GM21526 (cell line): ENCODE measurements around the gene NPSR1.

Experiments
- ATAC-seq: cut with Tn5 transposase; IDR thresholded peaks from one replicate; pipeline ENCODE4 v1.9.1; 2021; ENCODE audit warnings: moderate library complexity; ENCODE audit not compliant: unreplicated experiment, low FRiP score

The NPSR1 gene

DNA sequence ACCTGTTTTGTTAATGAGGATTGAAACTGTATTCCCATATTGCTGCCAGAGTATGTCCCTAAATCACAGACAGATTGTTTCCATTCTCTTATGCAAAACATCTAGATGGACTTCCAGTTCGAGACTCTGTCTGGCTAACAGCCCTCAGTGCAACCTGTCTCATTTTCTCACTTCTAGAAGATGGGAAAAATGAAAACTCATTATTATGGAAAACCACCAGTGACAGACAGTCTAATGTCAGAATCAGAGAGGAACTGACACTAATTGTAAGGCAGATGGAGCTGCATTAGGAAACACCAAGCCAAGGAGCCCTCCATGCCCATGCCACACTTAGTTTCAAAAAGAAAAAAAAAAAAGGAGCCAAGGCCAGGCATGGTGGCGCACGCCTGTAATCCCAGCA is 61.6 kb downstream of the NPSR1 start:
- ATAC-seq = no peak

DNA sequence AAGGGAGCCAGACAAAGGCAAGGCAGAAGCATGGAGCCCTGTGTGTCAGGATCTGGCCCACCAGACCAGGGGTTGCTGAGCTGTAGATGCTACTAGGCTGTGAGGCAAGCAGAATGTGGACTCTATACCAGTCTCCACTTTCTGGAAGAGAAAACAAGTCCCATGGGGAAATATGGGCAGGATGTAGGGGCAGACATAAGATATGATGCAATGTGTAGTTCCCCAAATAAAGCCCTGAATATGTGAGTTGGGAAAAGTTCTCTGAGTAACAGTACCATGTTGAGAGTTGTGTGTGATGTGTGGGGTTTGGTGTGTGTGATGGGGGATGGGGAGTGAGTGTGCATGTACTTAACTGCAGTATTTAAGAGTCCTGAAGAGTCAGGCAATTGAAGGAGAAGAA is 62.3 kb downstream of the NPSR1 start:
- ATAC-seq = no peak

DNA sequence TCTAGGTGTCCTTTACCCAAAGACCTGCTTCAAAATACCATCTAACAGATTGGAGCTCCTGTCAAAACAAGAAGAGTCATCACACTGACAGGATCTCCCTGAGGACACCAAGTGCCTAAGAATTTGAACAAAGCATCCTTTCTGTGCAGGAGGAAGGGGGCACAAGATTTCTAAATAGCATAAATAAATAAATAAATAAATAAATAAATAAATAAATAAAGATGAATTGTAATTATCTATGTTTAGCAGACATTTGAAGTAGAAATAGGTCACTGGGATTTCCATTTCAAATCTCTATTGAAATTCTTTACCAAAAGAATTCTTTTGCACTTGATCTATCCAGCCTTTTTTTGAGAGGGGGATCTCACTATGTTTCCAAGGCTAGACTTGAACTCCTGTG is 65.3 kb downstream of the NPSR1 start:
- no peak for ATAC-seq

DNA sequence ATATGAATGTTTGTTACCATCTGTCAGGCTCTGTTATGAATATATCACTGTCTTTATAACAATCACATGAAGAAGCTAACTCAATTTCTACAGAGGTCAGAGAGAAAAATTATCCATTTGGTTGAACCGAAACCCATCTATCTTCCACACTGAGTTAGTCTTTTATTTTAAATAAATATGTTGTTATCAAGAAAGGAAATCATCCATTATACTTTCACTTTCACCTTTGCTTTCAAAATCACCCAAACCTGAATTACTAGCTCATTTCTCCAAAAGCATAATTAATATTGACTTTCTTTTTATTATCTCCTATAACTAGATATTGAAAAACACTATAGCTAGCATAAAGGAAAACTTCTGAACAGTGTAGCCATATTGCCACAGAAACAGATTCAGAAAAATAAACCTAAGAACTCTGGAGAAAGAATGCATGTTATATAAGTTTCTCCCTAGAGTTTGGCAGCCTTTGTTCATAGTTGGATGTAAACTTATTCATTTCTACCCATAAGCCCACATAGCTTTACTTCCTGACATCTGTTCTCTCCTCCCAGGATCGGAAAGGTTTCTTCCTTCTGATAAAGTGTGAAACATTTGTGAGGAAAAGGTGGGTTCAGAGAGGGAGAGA is 66.0 kb downstream of the NPSR1 start:
- ATAC-seq = no peak

DNA sequence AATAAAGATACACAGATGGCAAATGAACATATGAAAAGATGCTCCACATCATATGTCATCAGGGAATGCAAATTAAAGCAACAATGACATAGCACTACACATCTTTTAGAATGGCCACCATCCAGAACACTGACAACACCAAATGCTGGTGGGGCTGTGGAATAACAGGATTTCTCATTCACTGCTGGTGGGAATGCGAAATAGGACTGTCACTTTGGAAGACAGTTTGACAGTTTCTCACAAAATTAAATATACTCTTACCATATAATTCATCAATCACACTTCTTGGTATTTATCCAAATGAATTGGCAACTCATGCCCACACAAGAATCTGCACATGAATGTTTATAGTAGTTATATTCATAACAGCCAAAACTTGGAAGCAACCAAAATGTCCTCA is 68.2 kb downstream of the NPSR1 start:
- no peak for ATAC-seq

DNA sequence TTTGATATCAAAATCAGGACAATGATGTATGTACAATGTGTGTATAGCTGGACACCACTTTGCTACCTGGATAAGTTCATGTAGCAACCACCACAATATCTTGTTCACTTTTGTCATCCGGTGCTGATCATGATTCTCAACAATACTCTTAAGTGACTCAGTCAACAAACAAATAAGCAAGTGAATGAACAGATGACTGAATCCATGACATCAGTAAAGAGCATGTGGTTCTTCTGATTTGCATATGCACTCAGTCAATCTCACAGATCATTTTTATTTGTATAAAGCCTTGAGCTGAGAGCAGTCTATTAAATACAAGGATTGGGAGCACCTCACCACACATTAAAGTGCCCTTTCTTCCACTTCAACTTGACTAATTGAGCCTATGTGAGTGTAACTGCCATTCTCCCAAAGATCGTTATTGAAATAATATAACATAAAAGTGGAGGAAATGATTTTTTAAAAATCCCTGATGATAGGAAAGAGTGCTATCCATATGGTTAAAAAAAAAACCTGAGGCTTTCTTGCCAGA is 69.5 kb downstream of the NPSR1 start:
- ATAC-seq = no peak

DNA sequence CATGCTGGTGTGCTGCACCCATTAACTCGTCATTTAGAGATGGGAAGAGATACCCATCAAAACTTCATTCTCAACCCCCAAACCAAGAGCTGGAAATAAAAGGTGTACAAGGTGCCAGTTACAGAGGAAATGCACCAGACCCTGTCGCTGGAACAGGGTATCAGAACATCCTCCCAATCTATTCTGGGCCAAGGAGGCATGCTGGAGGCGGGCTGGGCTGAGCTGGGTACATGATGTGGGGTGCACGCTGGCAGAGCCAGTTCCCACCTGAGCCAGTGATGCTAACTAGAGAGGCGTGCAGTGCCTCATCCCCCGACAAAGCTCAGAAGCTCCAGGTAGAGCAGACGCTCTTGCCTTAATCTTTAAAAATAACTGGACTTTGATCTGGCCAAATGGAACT is 70.1 kb downstream of the NPSR1 start:
- no peak for ATAC-seq

DNA sequence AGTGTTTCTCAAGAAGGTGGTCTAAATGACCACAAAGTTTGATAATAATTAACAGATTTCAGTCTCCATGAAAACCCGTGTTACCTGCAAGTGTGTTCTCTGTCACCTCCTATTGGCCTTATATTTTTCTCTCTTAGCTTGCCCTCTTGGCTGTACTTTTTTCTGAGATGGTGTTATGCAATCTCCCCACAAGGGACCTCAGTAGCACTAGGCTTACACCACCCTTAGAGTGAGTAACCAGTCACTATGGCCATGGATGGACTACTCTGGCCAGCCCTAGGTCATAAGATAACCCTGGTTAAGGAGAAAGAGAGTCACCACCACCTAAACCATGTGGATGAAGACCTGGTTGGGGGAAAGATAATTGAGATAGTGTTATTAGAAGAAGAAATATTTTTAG is 76.8 kb downstream of the NPSR1 start:
- ATAC-seq = no peak

DNA sequence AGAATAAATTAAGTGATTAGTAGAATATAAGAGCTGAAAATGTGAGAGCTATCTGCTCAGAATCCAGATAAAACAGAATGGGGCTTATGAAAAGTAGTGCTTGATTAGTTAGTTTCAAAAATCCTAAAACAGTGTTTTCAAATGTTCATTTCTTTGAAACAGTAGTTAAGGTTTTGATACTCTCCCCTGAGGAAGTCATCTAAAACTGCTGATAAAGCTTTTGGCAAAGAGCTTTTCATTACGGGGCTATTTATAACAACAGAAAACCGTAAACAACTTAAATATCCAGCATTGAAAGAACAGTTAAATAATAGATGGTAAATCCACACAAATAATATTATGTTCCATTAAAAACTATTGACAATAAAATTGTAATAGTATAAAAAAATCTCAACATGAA is 77.5 kb downstream of the NPSR1 start:
- no peak for ATAC-seq

DNA sequence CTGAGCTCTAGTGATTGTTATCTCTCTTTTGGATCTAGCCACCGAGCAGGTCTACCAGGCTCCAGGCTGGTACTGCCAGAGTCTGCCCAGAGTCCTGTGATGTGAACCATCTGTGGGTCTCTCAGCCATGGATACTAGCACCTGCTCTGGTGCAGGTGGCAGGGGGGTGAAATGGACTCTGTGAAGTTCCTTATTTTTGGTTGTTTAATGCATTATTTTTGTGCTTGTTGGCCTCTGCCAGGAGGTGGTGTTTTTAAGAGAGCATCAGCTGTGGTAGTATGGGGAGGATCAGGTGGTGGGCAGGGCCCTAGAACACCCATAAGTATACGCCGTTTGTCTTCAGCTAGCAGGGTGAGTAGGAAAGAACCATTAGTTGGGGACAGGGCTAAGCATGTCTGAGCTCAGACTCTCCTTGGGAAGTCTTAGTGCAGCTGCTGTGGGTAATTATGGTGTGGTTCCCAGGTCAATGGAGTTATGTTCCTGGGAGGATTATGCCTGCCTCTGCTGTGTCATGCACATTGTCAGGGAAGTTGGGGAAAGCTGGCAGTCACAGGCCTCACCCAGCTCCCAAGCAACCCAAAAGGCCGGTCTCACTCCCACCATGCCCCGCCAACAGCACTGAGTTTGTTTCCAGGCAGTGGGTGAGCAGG is 81.8 kb downstream of the NPSR1 start:
- no peak for ATAC-seq

DNA sequence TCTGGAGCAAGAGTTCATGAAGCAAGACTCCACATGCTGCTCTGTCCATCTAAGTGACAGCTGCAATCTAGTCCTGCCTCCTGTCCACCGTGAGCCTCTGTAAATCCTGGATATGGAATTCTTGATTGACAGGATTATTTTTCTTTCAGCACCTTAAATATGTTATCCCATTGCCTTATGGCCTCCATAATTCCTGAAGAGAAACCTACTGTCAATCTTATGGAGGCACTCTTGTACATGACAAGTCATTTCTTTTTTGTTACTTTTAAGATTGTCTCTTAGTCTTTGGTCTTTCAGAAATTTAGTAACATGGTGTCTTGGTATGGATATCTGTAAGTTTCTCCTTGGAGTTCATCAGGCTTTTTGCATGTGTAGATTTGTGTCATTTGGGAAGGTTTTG is 82.8 kb downstream of the NPSR1 start:
- no peak for ATAC-seq

DNA sequence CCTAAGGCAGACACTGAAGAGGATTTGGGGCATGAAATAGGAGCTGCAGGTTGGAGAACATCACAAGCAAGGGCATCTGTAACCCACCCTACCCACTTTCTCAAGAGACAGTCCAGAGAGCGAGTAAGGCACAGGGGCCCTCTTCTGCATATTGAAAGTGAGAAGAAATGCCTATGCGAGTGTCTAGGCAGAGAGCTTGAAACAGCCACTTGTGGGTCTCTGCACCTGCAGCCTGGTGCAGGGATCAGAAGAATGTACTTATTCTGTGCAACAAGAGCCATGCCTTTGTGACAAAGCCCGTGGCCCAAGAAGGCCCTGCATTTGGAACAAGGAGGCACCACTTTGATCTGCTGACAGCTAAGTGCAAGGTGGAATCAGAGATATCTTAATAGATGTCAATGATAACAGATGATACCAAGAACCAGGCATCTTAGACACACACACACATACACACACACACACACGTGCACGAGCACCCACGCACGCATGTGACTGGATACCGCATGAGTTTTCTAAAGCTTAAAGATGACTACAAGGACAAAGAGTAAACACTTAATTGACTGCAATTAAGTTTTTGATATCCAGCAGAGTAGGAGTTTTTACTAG is 89.3 kb downstream of the NPSR1 start:
- ATAC-seq = no peak

DNA sequence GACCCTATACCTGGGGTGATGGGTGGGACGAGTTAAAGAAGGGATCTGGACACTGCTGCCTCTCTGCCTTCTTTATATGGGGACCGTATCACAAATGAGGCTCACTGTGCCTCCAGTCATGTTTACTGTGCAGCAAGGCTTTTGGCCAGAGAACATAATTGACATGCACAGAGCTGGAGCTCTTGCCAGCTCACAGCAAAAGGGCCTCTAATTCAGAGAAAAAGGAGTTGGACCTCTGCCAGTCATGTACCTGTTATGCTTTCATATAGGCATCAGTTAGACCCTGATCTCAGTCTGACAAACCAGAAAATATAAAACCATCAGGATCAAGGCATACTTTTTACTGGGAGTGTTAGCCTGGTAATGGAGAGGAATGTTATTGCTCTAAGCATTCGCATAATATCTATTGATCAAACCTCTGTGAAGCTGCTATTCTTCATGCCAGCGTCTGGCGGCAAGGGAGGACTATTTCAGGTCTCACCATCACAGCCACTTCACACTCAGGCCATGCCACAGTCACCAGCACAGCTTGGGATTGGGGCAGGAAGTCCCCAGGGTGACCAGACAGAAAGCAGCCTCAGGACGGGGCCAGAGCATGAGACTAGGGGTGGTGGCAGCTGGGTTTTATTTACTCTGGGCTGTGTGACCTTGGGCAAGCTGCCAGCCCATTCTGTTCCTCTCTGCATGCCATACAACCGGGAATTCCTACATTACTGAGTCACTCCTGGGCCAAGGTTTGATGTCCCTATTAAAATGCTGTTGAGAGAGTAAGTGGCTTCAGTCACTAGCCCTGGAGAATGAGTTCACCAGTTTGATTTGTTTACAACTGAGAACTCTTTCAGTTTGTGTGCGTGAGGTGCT is 90.1 kb downstream of the NPSR1 start:
- ATAC-seq = no peak

DNA sequence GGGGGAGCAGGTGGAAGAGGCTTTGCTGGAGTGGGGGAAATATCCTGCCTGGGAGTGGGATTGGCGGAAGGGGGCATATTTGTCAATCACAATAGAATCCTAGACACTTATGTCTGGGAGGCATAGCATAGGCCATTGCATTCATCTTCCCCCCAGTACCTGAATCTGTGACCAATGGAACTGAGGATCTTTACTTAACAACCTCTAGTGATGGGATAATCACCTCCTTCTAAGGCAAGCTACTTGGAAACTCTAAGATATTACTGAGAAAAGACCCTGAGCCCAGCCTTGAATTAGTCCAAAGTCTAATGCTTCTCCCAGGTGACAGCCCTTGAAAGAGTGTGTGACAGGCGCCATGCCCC is 90.7 kb downstream of the NPSR1 start:
- no peak for ATAC-seq

DNA sequence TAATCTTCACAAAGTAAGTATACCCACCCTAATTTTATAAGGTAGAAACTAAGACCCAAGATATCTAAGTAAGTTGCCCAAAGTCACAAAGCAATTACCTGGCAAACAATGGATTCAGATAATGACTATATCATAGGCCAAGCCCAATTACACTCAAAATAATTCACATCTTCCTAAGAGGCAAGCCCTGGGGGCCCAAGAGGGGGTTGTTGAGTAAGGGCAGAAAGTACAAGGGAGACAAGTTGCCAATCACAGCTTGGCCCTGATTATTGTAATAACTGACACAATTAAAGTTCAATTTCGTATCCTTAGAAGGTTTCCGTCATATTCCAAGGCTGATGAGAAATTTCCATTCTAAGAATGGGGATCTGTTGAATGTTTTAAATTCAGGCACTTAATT is 91.4 kb downstream of the NPSR1 start:
- ATAC-seq = no peak

DNA sequence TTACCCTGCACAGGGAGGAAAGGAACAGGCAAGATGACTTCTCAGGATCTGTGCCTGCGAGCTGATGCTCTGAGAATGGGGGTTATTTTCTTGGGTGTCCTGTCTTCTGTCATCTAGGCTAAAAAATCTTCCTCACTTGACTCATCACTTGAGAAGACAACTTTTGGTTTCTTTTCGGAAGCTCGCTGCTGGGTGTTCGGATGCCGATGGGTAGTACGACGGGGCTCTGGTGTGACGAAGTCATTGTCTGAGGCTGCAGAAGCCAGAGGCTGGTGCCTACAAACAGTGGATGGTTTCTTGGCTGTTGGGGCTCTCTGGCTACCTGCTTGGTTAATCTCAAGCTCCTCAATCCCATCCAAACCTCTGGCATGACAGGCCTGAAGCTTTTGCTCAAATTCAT is 92.2 kb downstream of the NPSR1 start:
- ATAC-seq = no peak

DNA sequence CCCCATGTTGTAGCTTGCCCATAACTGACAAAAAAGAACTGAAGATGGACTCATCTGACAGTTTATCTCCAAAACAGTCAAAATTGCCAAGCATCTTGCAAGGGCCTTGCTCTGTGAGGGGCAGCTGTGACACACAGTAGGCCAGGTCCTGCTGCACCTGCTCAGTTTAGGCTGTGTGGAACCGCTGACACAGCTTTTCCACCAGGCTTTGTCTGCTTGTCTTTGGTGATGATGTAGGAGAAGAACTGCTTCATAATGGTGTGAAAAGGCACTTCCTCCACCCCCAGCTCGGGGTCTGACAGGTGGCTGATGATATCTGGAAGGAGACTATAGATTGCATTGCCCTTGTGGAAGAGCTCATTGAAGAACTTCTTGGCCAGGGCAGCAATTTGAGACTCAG is 92.6 kb downstream of the NPSR1 start:
- no peak for ATAC-seq

DNA sequence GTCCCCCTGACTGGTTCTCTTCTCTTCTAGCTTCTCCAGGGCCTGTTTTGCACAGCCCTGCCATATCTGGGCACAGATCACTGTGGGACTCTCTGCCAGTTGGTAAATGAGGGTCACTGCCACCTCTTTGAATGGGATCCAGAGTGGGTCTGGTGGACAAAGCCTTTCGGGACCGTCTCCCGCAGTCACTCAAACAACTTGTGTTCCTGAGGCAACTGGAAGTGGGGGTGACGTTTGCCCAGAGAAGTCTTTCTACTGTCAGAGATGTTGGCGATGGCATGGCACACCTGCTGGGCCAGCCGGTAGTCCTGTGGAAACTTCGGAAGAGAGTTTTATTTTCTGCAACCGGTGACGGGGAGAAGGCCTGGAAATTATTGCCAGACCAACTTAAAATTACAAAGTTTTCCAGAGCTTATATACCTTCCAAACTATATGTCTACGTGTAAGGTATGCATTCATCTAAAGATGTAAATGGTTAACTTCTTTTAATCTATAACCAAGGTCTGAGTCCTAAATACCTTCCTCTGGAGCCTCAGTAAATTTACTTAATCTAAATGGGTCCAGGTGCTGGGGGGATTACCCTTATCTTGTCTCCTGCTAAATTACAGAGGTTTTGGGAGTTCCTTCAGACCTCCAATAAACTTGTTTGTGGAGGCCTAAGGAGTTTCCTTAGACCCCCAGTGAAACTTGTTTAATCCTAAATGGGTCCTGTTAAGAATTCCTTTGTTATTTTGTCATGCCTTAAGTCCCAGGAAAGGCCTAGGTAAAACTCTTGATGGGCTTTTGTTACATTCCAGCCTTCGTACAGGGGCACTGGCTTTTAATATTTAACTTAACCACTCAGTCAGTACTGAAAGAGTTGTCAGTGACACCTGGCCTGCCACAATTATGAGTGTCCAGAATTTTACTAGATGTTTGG is 94.0 kb downstream of the NPSR1 start:
- no peak for ATAC-seq

DNA sequence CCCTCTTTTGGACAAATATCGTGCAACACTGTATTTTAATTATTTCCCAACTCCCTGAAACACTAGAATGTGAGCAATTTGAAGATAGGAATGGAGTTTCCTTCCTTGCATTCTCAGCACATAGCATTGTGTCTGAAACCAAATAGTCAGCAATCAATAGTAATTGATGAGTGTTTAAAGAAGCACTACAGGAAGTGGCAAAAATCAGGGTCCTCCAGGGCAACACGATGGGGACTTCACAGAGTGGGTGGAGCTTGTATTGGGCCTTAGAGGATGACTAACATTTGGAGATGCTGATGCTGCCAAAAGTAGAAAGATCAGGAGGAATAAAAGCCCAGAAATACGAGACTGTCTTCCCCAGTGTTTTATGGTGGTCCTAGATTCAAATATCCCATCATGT is 94.9 kb downstream of the NPSR1 start:
- ATAC-seq = no peak

DNA sequence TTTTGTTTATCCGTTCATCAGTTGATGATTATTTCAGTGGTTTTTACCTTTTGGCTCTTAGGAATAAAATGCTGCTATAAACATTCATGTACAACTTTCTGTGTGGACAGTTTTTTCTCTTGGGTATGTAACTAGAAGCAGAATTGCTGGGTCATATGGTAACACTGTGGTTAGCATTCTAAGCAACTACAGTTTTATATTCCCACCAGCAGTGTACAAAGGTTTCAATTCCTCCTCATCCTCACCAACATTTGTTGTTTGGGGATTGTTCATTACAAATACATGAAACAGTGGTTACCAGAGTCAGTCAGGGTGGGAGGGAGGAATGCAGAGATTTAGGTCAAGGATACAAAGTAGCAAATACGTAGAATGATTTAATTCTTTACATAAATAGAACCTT is 97.0 kb downstream of the NPSR1 start:
- ATAC-seq = no peak
